ENCODE data around the gene GPER1. TPM values are rescaled to one million over a fixed set of nuclear protein-coding genes. Genes with fewer than 3 reads are reported as not detected.
A peak's percentile ranks its signal among the peaks of the same experiment; 100 is the strongest.

The GPER1 gene
- total RNA-seq, 2 donors from 2014 or later, result 5.5 to 6.6 TPM

DNA sequence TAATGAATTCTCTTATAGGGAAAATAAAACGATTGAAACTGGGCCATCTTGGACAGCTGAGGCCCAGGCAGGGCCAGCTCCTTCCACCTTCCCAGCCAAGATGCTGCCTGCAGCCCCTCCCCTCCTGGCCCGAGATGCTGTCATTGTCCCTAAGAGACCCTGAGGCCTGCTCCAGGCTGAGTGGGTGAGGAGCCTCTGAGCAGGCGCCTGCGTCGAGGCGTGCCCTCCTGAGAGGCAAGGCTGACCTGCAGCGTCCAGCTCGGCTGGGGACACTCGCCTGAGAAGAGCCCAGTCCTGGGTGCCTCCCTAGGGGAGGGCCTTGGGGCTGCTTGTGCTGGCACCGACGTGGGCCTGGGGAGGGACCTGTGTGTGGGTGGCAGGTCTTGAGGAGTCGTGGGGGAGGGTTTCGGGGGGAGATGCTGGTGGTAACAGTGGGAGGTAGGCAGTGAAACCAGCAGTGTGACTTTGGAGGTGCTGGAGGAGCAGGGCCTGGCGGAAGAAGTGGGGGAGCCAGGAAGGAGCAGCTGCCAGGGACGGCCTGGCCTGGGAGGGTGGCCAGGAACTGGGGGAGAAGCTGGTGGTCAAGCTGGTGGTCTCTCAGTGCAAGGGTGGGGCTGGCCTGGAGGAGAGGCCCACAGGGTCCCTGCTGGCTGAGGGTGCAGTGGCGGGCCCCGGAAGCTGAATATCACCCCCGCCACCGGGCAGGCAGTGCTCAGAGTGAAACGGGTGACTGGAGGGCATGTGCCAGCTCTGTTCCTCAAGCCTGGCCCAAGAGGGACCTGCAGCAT is 35.7 kb upstream of the GPER1 start:
- intact Hi-C loops (cut with DNase I), result no loop called here
- DNase-seq (ENCODE audit: low spot score), result no peak

DNA sequence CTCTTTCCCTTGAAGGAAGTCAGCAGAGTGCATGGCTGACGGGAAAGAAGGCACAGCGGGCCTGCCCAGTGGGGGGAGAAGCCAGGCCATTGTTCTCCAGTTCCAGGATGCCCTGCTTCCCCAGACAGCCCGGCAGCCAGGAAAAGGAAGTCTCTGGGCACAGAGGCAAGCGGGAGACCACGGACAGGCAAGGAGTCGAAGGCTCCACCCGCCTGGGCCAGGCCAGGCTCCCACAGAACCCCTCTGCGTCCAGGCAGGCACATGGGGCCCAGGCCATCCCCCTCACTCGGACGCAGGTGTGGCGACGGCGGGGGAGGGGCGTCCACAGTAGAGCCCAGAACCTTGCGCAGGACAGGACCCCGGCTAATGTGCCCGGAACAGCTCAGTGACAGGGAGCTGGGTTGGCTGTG is 34.9 kb upstream of the GPER1 start:
- no peak for DNase-seq (ENCODE audit: low spot score)
- intact Hi-C loops (cut with DNase I), result no loop called here

DNA sequence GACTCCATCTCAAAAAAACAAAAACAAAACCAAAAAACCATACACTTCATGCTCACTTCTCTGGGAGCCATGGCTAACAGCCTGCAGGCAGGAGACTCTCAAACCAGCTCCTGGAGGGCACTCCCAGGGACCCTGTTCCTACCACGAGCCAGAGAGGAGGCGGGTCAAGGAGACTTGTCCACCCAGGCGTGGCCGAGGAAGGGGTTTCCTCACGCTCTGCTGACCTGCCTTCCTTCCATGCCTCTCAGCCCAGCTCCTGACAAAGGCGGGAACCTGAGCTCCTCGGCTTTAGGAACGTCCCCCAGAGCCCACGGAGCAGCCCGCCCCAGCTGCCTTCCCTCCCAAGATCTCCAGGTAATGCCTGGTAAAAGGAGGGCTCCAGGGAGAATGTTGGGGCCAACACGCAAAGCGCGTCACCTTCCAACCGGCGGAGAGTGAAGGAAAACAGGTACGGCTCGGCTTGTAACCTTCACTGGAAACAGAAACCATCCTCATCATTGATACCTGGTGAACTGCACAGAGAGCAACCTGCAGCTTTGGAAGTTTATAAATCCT is 34.0 kb upstream of the GPER1 start:
- DNase-seq (ENCODE audit: low spot score), result no peak
- intact Hi-C loops (cut with DNase I), result no loop called here

DNA sequence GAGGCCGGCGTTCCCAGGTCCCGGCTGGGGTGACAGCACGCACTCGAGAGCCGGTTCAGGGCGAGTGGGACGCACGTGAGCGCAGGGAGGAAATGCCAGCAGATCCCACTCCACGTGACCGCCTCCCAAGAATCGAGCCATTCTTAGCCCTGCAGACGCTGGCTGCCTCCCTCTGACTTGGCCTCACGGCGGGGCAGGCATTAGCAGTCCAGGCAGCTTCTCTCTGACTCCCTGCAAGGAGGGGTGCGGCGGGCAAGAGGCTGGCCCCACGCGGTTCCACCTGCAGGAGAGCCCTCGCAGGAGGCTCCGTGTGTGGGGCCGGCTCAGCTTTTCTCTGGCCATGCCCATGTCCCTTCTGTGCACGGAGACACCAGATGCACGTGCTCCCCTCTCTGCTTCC is 33.5 kb upstream of the GPER1 start:
- intact Hi-C loops (cut with DNase I), result no loop called here
- no peak for DNase-seq (ENCODE audit: low spot score)

DNA sequence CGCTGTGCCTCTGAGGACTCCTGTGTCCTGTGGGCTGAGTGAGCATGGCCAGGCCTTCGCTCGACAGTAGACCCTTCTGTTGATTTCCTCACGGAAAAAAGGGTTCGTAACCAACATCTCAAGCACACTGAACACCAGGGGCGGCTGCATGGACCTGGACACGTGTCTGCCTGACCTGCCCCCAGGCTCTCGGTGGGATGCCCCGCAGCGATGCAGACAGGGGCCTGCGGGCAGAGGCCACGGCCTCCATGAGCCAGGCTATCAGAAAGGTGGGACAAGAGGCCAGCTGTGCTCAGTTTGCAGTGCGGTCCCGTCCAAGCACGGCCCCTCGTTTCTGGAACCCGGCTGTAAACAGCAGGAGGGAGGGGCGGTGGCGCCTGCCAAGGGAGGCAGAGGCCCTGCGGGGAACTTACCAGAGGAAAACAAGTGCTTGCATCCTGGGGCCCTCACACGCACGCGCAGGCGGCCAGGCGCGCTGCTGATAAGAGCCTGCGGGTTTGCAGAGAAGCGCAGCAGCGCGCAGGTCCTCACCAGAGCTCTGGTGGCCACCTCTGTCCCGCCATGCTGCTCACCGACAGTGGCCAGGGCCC is 33.0 kb upstream of the GPER1 start:
- DNase-seq (ENCODE audit: low spot score), result peak; percentile 90
- intact Hi-C loops (cut with DNase I), result no loop called here

DNA sequence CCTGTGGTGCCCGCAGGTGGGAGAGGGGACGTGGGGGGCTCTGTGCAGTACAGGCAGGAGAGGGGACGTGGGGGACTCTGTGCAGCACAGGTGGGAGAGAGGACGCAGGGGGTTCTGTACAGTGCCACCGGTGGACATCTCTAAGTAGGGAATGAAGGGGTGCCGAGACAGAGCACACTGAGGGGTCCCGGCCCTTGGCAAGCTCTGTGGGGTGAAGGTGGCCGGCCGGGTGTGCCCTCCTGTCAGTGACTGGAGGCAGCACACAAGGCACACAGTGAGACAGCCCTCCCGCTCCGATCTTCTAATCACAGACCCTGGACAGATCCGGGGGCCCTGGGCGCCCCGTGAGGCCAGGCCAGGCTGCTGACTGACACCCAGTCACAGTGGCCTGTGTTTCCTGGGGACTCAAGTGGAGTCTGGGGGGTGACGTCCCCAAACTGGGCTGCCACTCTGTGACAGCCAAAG is 32.4 kb upstream of the GPER1 start:
- intact Hi-C loops (cut with DNase I), result no loop called here
- no peak for DNase-seq (ENCODE audit: low spot score)

DNA sequence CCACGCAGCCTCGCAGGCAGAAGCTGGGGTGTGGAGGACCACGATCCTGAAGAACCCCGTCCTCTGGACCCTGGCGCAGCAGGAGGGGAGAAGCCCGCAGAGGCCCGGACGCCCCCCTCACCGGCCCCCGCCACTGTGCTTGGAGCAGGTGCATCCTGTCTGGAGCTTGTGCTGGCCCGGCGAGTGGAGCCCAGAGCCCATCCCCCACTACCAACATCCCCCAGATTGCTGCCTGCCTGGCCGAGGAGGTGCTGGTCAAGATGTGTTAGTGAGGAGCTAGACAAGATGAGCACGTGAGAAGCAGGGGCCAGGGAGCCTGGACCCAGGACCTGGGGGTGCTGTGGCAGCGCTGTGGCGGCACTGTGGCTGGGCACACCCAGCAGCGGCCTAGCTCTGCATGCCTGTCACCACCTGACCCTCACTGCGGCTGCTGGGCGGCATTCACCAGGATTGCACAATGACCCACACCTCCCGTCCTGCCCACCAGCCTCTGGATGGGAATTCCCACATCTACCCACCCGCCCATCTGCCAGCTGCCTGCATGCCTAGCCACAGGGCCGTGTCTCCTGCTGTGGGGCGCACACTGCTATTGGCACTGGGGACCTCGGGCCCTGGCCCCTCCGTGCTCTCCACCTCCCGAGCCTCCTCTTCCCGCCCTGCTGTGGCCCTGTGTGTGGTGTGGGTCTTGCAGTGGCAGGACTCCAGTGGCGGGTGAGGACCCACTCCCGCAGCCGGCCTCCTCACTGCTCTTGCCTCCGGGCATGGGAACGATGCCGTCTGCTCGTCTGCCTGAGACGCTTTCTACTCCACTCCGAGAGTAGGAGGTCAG is 31.7 kb upstream of the GPER1 start:
- intact Hi-C loops (cut with DNase I), result no loop called here
- DNase-seq (ENCODE audit: low spot score), result no peak

DNA sequence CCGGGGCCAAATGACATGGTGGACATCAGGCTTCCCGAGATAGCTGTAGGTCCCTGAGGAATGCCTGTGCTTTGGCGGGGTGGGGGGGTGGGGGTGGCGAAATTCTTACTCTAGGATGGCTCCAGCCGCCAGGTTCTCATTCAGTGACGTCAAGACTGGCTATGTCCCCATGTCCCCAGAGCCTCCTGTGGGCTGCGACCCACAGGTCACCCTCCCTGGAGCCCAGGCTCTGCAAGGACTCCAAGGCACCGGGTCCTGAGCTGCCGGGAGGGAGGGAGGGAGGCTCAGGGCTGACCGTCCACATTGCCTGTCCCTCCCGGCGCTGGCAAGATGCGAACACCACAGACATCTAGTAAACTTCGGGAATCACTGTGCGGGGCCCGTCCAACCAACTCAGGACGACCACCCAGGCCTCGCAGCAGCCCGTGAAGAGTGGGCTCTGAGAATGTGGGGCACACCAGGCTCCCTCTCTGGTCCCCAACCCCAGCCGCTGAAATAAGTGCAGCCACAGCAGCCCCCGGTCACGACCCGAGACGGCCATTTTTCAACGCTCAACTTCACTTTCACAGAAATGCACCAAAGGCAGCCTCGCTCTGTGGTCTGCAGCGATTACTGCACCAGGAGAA is 31.0 kb upstream of the GPER1 start:
- intact Hi-C loops (cut with DNase I), result no loop called here
- DNase-seq (ENCODE audit: low spot score), result no peak

DNA sequence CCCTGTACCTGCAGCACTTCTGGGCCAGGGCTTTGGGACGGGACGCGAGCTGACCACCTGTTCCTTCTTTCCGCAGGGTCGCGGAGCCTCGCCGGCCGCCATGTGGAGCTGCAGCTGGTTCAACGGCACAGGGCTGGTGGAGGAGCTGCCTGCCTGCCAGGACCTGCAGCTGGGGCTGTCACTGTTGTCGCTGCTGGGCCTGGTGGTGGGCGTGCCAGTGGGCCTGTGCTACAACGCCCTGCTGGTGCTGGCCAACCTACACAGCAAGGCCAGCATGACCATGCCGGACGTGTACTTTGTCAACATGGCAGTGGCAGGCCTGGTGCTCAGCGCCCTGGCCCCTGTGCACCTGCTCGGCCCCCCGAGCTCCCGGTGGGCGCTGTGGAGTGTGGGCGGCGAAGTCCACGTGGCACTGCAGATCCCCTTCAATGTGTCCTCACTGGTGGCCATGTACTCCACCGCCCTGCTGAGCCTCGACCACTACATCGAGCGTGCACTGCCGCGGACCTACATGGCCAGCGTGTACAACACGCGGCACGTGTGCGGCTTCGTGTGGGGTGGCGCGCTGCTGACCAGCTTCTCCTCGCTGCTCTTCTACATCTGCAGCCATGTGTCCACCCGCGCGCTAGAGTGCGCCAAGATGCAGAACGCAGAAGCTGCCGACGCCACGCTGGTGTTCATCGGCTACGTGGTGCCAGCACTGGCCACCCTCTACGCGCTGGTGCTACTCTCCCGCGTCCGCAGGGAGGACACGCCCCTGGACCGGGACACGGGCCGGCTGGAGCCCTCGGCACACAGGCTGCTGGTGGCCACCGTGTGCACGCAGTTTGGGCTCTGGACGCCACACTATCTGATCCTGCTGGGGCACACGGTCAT is 30.3 kb upstream of the GPER1 start:
- intact Hi-C loops (cut with DNase I), result no loop called here
- no peak for DNase-seq (ENCODE audit: low spot score)

DNA sequence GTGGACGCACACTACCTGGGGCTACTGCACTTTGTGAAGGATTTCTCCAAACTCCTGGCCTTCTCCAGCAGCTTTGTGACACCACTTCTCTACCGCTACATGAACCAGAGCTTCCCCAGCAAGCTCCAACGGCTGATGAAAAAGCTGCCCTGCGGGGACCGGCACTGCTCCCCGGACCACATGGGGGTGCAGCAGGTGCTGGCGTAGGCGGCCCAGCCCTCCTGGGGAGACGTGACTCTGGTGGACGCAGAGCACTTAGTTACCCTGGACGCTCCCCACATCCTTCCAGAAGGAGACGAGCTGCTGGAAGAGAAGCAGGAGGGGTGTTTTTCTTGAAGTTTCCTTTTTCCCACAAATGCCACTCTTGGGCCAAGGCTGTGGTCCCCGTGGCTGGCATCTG is 29.6 kb upstream of the GPER1 start:
- intact Hi-C loops (cut with DNase I), result no loop called here
- DNase-seq (ENCODE audit: low spot score), result no peak

DNA sequence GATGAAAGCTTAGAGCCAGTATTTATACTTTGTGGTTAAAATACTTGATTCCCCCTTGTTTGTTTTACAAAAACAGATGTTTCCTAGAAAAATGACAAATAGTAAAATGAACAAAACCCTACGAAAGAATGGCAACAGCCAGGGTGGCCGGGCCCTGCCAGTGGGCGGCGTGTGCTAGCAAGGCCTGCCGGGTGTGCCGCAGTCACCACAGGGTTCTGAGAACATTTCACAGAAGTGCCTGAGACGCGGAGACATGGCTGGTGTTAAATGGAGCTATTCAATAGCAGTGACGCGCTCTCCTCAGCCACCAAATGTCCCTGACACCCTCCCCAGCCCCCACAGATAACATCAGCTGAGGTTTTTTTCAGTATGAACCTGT is 29.1 kb upstream of the GPER1 start:
- no peak for DNase-seq (ENCODE audit: low spot score)
- intact Hi-C loops (cut with DNase I), result no loop called here

DNA sequence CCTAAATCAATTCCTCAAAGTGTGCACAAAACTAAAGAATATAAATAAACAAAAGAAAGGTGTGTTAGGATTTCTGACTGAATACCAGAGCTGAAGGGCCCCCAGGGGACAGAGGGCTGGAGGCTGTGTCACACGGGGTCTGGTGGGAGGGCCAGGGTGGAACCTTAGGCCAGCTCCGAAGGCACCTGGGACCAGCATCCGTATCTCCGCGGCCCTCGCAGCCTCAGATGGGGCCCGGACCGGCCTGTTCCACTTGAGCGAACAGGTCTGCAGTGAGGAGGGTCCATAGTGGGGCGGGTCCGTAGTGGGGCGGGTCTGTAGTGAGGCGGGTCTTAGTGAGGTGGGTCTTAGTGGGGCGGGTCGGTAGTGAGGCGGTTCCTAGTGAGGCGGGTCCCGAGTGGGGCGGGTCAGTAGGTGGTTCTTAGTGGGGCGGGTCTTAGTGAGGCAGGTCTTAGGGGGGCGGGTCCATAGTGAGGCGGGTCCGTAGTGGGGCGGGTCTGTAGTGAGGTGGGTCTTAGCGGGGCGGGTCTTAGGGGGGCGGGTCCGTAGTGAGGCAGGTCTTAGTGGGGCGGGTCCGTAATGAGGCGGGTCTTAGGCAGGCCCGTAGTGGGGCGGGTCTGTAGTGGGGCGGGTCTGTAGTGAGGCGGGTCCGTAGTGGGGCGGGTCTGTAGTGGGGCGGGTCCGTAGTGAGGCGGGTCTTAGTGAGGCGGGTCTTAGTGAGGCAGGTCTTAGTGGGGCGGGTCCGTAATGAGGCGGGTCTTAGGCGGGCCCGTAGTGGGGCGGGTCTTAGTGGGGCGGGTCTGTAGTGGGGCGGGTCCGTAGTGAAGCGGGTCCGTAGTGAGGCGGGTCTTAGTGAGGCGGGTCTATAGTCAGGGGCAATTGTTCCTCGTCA is 28.5 kb upstream of the GPER1 start:
- no peak for DNase-seq (ENCODE audit: low spot score)
- intact Hi-C loops (cut with DNase I), result no loop called here

DNA sequence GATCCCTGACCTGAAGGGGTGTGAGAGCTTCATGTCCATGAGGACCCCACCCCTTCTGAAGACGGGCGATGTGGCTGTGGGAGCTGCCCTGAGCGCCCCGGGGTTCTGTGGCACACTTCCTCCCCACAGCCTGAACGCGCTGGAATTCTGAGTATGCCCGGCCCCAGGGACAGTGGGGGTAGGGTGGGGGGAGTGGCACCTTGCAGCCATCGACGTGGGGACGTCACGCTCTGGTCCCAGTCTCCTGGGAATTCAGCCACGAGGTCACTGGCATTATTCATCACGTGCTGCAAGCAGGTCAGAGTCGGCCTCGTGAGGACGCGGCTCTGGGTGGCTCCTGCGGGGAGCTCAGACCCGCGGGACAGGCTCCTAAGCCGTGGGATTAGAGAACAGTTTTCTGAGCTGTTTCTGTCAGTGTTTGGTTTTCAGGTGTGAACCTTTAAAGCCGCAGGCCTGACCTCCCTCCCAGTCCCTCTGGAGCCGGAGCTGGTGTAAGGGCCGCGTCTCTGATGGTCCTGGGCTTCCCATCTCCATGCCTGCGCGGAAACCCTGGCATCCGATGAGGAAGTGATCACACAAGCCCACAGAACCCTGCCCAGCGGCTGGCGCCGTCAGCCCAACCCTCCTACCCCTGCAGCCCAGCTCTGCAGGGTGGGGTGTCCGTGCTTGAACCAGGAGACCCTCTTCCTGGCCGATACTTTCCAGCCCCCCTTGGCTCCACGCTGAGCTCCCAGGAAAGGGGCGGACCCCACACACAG is 27.4 kb upstream of the GPER1 start:
- DNase-seq (ENCODE audit: low spot score), result no peak
- intact Hi-C loops (cut with DNase I), result no loop called here

DNA sequence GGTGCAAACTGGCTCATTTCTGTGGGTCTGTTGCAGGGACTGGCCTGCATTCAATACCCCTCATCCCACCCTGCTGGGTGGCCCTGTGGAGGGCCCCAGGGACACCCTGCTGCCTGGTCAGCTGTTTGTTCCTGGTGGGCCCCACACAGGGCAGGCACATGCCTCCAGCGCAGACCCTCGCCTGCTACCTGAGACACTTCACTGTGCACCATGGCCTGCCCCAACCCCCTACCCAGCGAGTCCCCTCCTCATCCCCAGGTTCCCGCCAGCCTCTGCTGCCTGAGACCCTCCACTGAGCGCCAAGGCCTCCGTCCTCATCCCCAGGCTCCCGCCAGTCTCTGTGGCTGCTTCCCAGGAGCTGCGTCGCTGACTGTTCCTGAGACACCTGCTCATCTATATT is 26.7 kb upstream of the GPER1 start:
- intact Hi-C loops (cut with DNase I), result no loop called here
- DNase-seq (ENCODE audit: low spot score), result no peak

DNA sequence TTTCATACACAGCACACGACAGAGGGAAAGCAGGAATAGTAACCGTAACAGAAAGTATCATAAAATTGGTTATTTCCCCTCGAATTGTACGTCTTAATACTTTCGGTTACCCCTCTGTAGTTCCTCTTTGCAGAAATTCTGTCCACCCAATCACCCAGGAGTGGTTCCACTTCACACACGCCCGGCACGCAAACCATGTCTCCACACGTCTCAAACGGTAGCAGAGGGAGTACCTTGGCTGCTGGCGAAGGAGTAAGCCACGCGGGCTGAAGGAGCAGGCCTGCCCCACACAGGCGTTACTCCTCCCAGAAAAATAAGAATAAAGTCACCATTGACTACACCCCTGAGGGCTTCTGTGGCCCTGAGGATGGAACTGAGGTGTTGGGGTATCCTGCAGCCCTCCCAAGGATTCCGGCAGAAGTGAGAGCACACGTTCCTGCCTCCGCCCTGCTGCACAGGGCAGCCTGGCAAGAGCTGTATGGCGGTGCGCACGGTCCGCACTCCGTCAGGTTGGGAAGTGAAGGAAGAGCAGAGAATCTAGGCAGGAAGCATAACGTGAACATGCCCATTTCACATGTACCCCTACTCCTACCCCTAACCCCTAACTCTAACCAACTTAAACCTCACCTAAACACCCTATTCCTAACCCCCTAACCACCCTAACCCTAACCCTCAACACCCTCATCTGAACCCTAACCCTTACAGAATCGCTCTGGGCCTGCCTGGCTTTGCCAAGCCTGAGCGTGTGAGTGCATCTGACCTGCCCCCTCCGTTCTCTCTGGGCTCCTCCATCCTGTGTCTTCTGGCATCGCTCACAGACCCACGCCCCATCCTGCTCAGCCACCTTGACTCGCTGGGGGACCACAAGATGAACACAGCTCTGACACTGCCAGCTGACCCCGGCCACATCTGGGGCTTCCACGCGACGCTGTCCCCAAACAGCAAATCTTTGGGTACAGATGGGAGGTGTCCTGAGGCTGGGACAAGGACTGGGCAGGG is 25.3 kb upstream of the GPER1 start:
- intact Hi-C loops (cut with DNase I), result loop anchor here in 1 of 2 donors (1.0 kb wide), 1 partner anchor 39 kb away; no protein-coding TSS in a partner anchor

DNA sequence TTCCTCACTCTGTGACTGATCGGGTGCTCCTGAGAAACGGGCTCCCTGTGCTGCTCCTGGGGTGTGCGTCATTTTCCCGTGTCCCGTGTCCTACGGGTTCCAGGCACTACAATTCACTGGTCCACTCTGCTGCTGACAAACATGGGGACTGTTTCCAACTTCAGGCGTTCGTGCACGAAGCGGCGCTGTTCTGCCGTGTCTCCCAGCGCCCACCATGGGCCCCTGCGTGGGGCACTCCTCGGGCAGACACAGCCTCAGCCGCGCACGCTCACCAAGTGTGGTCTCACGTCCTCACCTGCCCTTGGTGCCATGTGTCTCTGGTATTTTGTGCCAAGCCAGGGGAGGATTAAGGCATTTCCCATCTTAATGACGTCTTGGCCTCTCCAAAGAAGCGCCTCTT is 24.6 kb upstream of the GPER1 start:
- intact Hi-C loops (cut with DNase I), result no loop called here
- DNase-seq (ENCODE audit: low spot score), result no peak

More for the DNA sequence above, 25.3 kb upstream of the GPER1 start:
- no peak for DNase-seq (ENCODE audit: low spot score)
